ENCODE results near the gene RNU1-2.
"Not testable (repeated sequence)": the region's sequence is repeated elsewhere in the genome, so short reads cannot be mapped to it uniquely, and the experiment has no call there.

Gene RNU1-2

DNA sequence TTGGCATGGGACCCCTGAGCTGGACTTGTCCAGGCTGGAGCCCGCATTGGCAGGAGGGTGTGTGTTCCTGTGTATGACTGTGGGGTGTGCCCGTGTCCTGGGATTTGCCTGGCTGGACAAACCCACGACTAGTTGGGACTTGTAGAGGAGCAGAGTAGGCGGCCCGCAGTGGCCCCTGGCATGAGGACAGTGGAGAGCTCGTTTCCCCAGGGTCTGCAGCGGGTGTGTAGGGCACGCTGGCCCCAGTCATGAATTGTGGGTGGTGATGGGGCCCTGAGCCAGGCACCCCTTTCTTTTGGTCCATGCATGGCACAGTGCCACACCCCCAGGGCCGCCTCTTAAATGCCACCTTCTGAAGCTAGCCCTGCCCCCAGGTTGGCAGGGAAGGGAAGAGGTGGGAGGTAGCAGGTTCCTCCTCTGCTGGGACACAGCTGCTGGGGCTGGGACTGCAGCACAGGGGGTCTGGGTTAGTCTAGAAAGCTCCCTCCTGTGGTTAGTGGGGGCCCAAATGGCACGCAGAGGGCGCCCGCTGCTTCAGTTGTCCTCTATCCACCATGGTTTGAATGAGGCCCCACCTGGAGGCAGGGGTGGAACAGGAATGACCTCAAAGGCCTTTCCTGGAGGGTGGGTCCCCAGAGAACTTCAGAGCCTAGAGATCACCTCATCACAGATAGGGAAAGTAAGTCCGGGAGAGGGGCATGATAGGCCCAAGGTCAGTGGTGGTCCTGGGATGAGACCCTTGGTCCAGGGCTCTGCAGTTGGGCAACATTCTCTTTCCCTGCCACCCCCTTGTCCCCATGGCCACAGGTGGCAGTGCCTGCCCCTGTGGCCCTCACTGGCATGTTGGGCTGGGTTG lies 30.1 kb downstream of the RNU1-2 start:
- no peak for DNase-seq (ENCODE audit: low read depth in 2 of 2)

DNA sequence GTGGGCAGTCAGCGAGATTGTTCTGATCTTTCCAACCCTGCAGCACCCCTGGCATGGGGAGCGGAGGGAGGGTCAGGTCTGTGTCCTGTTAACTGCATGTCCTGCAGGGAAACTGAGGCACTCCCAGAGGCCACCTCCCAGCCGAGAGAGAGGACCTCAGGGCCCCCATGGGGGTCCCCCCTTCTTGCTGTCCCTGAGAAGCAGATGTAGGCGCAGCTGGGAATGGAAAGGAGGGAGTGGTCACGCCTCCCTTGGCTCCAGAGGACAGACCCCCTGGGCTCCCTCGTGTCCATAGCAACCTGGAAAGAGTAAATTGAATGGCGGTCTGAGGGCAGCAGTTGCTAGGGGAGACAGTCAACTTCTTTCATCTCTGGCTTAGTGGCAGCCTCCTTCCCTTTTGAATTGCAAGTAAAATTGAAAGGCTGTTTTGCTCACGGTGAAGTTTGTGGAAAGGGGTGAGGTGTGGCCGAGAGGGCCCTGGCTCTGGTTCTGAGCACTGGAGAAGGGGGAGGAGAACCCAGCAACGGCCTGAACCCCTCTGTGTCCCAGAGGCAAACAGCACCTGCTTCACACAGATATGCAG lies 30.8 kb downstream of the RNU1-2 start:
- no peak for DNase-seq (ENCODE audit: low read depth in 2 of 2)

DNA sequence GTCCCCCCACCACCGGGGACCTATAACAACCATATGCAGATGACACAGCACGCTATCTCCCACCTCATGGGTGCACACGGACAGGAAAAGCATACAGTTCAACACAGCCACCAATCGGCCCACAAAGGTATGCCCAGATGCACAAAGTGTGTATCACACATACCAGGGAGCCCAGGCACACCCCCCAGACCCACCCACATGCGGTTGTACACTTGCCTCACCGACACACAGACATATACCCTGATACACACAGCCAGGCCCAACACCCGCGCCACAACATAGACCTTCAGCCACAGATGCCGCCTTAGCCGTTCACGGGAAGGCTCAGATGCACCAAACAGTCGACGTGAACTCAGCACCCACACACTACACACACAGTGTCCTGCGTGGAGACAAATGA lies 31.5 kb downstream of the RNU1-2 start:
- no peak for DNase-seq (ENCODE audit: low read depth in 2 of 2)

DNA sequence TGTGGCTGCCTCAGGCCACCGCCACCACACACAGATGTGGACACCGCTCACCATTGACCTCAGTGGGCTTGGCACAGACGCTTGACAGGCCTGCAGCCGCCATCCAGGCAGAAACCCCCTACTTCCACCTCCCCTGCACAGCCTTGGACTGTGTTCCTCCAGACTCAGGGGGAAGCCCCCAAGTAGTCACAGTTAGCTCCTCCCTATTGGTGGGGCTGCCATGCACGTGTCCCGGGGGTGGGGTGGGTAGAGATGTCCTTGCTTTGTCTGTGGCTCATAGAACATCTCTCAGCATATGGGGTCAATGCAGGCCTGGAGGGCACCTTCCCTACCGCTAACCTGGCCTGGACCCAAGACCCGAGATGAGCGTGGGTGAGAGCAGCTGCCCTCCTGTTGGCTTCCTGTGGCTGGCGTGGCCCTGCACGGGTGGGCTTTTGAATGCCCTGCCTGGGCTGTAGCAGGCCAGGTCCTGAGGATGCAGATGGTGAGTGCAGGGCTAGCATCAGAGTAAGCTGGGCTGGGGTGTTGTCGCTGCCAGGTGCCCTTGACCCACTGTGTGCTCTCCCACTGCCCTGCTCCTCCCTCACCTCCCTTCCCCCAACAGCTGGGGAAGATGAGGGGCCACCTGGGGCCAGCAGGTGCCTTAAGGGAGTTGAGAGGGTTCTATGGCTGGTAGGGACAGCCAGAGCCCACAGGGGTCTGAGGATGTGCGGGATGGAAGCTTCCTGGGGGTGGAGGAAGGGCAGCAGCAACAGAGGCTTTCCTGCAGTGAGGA lies 32.1 kb downstream of the RNU1-2 start:
- no peak for DNase-seq (ENCODE audit: low read depth in 2 of 2)

DNA sequence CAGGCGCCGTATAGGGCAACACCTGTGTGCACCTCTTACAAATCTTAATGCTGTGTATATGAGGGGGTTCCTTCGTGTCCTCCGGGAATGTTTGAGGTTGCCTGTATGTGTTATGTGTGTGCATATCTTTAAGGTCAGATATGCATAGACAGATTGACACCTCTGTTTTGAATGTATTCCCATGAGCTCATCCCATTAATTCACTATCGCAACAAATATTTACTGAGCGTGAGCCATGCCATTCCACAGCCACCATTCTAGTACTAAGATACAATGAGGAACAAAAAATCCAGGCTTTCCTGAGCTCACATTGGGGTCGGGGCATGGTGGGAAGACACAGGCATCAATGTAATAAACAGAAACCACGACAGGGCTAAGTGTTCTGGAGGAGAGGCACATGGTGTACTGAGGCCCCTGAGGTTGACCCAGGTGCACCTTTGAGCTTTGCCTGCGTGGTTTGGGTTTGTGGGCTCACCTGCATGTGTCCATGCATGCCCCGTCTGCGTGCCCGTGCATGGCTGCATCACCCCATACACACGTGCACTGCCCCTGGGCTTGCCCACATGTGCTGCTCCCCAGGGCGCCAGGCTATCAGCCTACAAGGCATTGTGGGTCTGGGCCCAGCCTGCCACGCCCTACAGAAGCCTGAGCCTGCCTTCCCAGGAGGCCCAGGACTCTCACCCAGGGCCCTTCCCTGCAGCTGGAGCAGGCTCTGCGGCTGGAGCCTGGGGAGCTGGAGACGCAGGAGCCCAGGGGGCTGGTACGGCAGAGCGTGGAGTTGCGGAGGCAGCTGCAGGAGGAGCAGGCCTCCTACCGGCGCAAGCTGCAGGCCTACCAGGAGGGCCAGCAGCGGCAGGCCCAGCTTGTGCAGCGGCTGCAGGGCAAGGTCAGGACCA lies 33.6 kb downstream of the RNU1-2 start:
- not testable (repeated sequence) for DNase-seq (ENCODE audit: low read depth in 2 of 2)

DNA sequence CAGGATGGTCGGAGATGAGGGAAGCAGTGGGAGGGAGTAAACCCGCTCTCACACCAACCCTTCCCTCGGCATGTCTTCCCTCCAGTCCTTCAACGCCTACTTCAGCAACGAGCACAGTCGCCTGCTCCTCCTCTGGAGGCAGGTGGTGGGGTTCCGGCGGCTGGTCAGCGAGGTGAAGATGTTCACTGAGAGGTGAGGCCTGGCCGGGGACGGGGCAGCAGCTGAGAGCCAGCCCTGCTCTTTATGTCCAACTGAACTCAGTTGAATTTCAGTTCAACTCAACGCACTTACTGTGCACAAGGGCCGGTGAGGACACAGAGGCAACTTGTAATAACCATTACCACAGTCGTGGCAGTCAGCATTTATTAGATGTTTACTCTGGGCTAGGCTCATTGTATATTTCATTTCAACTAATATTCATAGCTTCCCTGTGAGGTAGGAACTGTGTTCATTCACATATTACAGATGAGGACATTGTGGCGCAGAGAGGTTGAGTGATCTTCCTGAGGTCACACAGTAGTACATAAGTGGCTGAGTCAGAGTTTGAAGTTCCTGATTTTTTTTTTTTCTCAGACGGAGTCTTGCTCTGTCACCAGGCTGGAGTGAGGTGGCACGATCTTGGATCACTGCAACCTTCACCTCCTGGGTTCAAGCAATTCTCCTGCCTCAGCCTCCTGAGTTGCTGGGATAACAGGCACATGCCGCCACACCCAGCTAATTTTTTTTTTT lies 35.6 kb downstream of the RNU1-2 start:
- not testable (repeated sequence) for DNase-seq (ENCODE audit: low read depth in 2 of 2)

DNA sequence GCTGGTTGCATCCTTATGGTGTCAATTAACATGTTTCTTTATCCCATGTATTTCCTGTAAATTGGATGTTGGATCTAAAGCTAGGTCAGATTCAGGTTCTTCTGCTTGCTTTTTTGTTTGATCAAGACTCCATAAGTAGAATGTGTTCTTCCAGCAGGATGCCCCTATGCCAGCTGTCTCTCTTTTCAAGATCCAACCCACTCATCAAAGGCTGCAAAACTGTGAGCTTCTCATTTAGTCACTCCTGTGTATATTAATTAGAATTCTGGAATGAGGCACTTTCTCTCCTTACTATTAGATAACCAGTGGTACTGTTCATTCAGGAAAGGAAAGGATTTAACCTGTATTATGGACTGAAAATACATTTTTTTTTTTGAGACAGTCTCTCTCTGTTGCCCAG lies 38.2 kb downstream of the RNU1-2 start:
- not testable (repeated sequence) for DNase-seq (ENCODE audit: low read depth in 2 of 2)

DNA sequence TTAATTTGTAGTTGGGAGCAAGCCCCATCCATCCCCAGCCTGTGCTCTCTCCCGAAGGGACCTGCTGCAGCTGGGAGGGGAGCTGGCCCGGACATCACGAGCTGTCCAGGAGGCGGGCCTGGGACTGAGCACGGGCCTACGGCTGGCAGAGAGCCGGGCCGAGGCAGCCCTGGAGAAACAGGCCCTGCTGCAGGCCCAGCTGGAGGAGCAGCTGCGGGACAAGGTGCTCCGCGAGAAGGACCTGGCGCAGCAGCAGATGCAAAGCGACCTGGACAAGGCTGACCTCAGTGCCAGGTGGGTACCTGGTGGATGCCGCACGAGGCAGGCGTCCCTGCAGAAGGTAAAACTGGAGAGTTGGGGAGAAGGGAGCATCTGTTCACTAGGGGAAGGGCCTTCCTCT lies 40.8 kb downstream of the RNU1-2 start:
- not testable (repeated sequence) for DNase-seq (ENCODE audit: low read depth in 2 of 2)

DNA sequence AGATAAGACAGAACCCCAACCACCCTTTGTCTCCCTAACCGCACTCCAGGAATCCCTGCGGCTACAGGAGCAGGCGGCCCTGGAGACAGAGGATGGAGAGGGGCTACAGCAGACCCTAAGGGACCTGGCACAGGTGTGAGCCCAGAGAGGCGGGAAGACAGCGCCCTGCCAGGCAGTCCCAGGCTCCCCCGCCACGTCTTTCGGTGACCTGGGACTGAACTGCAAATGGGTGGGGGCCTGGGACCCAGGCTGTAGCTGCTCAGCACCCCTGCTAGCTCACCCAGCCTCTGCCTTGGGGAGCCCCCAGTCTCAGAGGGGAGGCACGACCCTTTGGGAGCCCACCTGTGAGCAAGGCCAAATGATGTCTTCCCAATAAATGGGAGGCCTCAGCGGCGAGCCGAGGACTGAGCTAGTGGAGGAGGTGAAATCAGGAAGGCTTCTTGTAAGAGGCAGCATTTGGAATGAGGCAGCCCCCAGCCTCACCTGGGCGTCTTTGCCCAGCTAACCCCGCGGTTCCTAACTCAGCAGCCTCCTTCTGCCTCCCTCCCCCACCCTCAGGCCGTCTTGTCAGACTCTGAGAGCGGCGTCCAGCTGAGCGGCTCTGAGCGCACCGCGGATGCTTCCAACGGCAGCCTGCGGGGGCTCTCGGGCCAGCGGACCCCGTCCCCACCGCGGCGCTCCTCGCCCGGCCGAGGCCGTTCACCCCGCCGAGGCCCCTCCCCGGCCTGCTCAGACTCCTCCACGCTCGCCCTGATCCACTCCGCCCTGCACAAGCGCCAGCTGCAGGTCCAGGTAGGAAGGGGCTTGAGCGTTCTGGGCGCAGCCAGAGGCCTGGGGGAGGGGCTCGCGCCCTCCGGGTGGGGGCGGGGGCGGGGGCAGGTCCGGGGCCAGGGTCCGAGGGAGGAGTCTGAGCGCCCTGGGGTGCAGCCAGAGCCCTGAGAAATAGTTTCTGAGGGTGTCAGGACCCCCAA lies 42.9 kb downstream of the RNU1-2 start:
- DNase-seq (ENCODE audit: low read depth in 2 of 2) = no peak

DNA sequence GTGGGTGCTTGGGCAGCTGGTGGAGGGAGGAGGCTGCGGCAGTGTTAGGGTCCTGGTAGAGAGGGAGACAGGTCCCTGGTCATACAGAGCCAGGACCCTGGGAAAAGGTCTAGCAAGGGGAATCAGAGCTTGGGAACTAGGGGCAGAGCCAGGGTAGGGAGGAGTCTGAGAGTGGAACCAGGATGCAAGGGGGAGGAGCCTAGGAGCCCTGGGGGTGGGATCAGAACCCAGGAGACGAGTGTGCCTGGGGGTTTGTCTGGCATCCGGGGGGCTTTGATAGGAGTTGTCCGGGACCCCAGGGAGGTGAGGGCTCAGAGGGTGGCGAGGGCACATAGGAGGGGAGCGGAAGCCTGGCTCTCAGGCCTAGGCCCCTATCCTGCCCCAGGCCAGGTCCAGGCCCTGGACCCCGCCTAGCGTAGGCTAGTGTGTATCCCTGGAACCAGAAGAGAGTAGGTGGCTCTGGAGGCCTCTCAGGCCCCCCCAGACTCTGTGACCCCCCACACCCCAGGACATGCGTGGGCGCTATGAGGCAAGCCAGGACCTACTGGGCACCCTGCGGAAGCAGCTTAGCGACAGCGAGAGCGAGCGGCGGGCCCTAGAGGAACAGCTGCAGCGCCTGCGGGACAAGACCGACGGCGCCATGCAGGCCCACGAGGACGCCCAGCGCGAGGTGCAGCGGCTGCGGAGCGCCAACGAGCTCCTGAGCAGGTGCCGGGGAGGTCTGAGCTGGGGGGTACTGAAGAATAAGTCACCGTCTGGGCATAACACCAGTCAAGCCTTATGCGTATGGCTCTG lies 43.8 kb downstream of the RNU1-2 start:
- DNase-seq (ENCODE audit: low read depth in 2 of 2) = not testable (repeated sequence)

DNA sequence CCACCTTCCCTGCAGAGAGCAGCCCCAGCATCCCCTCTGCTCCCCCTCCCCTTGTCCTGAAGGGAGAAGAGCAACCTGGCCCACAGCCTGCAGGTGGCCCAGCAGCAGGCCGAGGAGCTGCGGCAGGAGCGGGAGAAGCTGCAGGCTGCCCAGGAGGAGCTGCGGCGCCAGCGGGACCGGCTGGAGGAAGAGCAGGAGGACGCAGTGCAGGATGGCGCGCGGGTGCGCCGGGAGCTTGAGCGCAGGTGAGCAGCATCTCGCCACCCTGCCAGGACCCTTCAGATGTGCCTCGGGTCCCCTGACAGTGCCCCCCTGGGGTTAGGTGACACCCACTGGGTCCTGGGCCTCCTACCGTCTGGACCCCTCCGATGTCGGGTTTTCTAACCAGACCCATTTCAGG lies 48.3 kb downstream of the RNU1-2 start:
- no peak for DNase-seq (ENCODE audit: low read depth in 2 of 2)

DNA sequence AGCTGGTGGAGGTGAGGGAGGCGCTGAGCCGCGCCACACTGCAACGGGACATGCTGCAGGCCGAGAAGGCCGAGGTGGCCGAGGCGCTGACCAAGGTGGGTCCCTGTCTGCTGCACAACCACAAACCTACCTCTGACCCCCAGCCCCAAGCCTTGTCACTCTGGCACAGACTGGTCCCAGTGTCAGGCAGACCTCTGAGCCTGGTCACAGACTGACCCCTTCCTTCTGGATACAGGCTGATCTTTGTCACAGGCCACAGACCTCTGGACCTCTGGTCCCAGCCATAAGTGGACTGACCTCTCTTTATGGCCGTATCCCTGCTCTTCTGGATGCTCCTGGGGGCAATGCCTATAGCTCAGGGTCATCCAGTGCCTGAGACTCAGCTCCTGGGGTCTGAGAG lies 49.7 kb downstream of the RNU1-2 start:
- not testable (repeated sequence) for DNase-seq (ENCODE audit: low read depth in 2 of 2)
